GM10266 (cell line): ENCODE data around the gene MGRN1.

ENCODE experiments used
- DNase-seq: peaks from one replicate; pipeline ENCODE4 v3.0.0; 2012; ENCODE audit errors: extremely low spot score
- TF ChIP-seq, protein P1 (sequence below): IDR thresholded peaks from 2 replicates; pipeline ENCODE4 v1.5.1; 2012; ENCODE audit warnings: mild to moderate bottlenecking, low read depth; ENCODE audit not compliant: control insufficient read depth, insufficient read depth; ENCODE audit errors: missing control alignments

MGRN1 gene

DNA sequence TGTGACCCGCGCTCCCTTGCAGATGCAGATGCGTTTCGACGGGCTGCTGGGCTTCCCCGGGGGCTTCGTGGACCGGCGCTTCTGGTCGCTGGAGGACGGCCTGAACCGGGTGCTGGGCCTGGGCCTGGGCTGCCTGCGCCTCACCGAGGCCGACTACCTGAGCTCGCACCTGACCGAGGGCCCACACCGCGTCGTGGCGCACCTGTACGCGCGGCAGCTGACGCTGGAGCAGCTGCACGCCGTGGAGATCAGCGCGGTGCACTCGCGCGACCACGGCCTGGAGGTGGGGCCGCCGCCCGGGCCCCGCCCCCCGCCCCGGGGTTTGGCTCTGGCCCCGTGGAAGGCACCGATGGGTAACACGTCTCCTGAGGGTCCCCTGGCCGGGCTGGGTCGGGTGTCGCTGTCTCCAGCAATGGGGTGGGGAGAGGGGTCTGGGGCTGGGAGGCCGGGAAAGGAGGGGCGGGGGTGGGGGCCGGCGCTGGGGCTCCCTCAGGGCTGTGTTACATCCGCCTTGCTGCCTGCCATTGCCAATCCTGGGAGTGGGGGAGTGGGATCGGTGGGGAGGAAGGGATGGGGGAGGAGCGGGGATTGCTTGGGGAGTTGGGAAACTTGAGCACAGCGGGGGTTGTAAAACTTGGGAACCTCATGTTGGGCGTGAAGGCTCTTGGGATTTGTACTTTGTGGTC lies 69.5 kb downstream of the MGRN1 start:
- TF ChIP-seq, protein P1, sequence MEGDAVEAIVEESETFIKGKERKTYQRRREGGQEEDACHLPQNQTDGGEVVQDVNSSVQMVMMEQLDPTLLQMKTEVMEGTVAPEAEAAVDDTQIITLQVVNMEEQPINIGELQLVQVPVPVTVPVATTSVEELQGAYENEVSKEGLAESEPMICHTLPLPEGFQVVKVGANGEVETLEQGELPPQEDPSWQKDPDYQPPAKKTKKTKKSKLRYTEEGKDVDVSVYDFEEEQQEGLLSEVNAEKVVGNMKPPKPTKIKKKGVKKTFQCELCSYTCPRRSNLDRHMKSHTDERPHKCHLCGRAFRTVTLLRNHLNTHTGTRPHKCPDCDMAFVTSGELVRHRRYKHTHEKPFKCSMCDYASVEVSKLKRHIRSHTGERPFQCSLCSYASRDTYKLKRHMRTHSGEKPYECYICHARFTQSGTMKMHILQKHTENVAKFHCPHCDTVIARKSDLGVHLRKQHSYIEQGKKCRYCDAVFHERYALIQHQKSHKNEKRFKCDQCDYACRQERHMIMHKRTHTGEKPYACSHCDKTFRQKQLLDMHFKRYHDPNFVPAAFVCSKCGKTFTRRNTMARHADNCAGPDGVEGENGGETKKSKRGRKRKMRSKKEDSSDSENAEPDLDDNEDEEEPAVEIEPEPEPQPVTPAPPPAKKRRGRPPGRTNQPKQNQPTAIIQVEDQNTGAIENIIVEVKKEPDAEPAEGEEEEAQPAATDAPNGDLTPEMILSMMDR, result no peak
- DNase-seq, result peak; percentile 87

DNA sequence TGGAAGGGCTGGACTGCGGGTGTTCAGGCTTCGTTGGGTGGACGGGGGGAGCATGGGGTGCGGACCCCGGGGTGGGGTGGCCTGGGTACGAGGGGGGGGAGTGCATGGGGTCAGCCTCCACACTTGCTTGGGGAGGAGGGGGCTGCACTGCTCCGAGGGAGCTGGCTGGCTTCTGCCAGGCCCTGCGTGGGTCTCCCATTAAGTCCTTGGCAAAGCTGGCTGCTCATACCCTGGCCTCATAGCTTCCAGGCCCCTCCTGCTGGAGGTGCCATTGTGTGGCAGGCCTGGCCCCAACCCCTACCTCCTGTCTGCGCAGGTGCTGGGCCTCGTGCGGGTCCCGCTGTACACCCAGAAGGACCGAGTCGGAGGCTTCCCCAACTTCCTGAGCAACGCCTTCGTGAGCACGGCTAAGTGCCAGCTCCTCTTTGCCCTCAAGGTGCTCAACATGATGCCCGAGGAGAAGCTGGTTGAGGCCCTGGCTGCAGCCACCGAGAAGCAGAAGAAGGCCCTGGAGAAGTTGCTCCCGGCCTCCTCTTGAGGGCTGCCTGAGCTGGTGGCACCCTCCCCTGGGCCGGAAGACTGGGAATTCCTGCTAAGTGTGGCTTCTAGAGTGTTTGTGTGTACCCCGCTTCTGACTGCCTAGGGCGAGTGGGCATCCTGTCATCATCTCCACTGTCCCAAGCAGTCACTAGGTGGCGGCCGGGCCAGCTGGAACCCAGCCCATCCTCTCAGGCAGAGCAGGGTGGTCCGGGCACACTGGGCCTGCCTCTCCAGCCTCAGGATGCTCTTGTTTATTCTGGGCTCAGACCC lies 70.2 kb downstream of the MGRN1 start:
- no peak for DNase-seq
- TF ChIP-seq, protein P1, result no peak

DNA sequence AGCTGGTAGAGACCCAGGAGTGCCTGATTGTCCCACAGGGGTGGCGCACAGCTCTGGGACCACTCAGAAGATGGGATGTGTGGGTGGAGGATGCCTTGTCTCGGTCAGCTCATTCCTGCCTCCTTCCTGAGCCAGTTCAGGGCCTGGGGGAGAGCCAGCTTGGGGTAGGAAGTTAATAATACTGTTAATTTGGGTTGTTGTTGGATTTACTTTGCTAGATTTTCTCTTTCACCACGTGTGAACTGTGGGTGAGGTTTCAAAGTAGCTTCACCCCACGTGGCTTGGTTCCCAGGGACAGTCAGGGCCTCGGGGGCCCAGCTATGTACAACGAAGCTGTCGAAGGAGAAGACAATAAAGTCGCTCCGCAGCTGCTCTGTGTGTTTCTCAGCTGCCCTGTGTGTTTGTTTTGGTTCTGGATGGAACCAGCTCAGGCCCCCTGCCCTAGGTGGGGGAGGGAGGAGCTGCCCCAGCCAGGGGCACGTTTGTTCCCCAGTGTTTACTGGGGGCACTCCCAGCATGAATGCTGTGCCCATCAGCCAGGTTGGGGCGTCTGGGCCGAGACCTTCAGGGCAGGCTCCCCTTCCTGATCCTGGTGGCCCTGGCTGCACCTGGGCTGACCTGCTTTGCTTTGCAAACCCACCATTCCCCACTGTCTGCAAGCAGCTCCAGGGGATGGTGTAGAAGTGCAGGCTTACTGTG lies 71.0 kb downstream of the MGRN1 start:
- TF ChIP-seq, protein P1, result no peak
- no peak for DNase-seq

DNA sequence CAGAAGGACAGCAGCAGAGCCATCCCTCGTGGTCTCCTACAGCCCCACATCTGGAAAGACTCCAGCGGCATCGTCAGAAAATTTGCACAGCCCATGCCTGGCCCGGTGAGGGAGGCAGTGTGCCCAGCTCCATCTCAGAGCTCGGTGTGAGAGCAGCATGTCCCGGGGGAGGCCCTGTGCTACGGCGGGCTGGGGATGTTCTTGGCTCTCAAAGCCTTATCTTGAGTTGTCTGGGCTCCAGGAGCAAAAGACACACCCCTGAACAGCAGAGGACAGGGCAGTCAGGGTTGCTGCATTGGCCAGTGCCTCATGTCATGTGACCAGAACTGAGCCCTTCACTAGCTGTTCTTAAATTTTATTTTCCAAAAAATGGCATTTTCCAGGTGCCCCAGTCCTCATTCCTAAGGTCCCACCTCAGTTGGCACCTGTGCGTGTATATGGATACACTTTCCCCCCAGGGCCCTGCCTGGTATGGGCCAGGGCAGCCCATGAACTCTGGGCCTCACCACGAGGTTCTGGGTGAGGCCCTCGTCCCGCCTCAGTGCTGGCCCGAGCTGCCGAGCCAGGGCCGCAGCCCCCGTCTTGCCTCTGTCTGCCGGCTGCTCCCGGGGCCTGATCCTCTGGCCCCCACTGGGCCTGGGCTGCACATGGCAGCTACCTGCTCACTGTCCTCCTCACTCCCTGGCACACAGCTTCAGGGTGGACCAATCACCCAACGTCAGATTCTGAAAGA lies 71.7 kb downstream of the MGRN1 start:
- DNase-seq, result no peak
- TF ChIP-seq, protein P1, result no peak

DNA sequence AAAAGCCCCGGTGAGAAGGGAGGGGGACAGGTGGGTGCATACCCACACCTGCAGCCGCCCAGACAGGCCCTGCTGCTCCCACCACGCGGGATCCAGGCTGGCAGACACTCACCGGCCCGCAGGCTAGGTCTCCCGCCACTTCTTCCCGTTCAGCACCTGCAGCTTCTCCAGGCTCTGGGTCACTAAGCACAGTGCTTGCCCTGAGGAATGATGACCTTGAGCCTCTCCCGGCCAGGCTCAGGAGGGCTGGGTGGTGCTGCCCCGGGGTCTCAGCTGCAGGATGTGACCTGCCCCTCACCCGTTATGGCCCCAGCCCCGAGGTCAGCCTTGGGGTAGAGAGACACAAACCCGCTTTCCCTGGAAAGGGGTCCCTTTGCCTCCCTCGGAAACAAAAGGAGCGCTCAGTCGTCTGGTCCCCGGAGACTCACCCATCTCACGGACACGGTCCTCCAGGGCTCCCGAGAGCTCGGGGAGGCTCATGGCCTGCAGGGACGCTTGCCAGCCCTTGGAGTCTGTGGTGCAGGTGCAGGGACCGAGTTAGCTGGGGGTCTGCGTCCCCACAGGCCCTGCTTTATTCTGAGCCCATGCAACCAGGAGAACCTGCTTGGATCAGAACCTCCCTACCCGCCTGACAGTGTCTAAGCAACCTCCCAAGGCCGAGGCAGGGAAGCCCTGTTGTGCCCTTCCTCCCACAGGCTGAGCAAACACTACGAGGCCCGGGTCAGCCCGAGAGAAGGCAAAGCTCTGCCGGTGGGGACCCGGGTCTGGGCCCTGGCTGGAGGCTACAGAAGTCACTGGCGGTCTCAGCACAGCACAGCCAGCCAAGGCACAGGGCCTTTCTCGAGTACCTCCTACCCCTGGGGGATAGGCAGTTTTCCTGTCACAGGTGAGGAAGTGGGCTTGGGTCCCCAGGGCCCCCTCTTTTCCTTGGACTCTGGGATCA lies 72.5 kb downstream of the MGRN1 start:
- DNase-seq, result no peak
- TF ChIP-seq, protein P1, result no peak

DNA sequence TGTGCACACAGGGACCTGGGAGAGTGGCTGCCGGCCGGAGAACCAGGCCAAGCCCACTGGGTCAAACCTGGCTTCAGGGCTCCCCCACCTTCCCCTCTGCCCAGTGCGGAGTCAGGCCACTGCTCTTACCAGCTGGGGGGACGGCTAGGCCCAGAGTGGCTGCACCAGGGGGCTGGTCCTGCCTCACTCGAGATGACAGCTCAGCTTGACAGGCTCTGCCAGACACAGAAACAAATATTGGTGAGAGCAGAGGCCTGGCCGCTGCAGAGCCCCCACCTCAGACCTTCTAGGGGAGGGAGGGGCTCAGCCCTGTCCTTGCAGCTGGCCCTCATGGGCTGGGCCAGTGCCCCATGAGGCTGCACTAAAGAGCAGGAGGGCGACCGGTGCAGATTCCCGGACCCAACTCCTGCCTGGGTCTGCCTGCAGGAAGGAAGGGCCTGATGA lies 73.2 kb downstream of the MGRN1 start:
- DNase-seq, result no peak
- TF ChIP-seq, protein P1, result no peak
